GM15510 (cell line): Measurements from ENCODE around the gene SH3BP5L.

Experiments
- POLR2A ChIP-seq: IDR thresholded peaks from 3 replicates; pipeline ENCODE4 v1.6.1; 2011; ENCODE audit warnings: borderline replicate concordance; ENCODE audit not compliant: insufficient read length; ENCODE audit errors: extremely low read depth

SH3BP5L gene

DNA sequence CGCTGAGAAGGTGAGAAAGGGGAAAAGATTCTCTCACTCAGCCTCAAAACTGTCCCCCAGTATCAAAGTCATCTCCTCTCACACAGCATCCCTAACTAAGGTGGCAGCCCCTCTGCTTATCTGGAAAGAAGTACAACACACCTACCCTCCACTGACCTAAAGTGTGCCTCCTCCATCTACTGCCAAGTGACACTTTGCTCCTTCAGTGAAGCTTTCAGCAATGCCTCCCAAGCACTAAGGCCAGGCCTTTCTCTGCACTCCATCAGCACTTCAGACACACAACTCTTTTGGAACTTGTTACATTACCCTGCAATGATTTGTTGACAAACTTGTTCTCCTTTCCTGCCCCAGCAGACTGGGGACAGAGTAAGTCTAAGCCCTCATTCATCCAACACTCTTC lies 1.4 kb downstream of the SH3BP5L start:
- no peak for TF ChIP-seq POLR2A

DNA sequence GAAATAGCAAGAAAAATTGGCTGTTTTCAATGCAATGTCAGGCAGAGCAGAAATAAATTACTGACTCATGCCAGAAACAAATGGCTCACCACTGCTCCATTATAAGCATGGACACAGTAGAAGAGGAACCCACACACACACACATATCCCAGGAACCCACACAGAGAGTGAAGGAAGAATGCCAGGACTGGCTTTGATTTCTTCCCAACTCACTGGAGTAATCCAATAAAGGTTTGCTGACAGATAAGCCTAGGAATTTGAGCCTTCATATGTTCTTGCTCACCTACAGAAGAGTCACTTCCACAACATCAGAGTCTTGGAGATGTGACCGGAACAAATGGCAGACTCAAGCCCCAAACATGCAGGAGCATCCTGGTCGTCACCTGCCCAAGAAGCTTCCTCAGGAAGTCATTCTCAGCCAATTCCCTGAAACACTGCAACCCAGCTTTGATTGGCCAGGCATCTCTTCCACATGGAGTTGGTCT lies 2.2 kb downstream of the SH3BP5L start:
- no peak for TF ChIP-seq POLR2A

DNA sequence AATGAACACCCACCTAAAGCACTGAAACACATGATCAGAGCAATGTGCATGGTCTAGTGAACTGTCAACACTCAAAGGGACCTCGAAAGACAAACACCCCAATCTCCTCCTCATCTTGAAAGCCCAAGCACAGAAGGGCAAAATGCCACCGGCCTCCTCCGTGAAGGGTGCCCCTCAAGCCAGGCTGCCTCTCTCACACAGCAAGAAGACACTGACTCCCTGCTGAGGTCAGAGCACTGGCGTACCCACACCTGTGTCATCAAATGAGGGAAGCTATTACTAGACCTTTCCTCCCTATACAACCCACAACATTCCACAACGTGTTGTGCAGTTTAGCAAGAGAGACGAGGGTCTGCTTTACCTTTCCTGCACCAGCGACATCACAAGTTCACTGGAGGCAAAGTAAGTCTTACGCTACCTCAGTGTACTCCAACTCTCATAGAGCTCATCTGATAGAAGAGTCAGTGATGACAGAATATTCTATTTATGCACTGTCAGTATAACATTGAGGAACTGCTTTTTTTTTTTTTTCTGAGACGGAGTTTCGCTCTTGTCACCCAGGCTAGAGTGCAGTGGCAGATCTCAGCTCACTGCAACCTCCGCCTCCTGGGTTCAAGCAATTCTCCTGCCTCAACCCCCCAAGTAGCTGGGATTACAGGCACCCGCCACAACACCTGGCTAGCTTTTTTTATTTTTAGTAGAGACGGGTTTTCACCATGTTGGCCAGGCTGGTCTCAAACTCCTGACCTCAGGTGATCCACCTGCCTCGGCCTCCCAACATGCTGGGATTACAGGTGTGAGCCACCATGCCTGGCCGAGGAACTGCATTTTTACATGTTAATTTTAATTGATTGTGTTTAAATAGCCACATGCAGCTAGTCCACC lies 3.3 kb downstream of the SH3BP5L start:
- no peak for TF ChIP-seq POLR2A

DNA sequence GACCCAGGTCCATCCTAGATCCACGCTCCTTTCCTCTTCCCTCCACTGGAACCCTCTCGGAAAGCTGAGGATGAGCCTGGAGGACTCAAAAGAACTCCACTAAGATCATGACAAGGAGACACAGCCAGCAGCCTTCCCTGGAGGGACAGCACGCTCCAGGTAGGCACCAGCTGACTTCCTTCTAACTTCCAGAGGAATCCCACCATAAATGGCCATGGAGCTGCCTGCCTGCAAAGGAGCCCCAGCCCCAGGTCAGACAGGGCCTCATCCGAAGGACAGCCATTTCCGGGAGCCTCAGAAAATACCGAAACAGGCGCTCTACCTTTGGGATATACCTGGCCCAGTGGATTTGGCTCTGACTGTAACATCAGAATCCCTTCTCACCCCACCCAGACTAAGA lies 4.1 kb downstream of the SH3BP5L start:
- no peak for TF ChIP-seq POLR2A

DNA sequence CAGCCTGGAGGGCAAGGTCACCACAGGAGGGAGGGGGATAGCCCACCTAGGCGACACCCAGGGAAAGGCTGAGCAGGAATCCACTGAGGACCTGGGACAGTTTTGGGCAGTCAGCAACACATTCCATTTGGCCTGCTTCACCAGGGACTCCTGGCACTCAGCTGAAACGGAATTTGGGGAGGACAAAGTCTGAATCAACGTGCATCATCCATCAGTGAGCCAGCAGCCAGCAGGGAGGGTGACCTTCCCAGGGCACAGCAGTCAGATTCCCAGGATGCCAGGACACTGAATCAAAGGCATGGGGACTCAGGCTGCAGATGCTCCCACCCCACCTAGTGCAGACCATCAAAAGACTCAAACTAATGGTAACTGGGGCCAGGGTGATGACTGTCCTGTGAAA lies 4.6 kb downstream of the SH3BP5L start:
- TF ChIP-seq POLR2A = no peak

DNA sequence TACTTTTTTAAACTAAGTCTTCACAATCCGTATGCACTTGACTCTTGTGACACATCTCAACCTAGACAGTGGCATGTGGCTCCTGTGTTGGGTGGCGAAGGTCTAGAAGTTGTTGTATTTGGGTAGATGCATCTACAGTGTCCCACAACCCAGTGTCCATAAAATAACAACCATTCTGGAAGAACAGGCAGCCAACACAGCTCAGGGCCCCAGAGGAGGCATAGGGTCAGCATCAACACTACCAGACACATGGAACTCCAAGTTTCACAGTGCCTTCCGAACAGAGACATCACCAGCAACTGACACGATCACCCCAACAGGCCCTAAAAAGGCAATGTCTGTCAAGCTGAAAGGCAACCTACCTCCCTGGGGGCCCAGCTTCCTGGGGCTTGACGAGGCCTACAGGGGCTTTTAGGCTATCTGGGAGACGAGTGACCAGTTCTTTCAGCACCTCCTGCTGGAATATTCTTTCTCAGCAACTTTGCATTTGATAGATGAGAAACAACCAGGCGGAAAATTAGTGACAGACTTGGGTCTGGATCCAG lies 5.6 kb downstream of the SH3BP5L start:
- TF ChIP-seq POLR2A = no peak

DNA sequence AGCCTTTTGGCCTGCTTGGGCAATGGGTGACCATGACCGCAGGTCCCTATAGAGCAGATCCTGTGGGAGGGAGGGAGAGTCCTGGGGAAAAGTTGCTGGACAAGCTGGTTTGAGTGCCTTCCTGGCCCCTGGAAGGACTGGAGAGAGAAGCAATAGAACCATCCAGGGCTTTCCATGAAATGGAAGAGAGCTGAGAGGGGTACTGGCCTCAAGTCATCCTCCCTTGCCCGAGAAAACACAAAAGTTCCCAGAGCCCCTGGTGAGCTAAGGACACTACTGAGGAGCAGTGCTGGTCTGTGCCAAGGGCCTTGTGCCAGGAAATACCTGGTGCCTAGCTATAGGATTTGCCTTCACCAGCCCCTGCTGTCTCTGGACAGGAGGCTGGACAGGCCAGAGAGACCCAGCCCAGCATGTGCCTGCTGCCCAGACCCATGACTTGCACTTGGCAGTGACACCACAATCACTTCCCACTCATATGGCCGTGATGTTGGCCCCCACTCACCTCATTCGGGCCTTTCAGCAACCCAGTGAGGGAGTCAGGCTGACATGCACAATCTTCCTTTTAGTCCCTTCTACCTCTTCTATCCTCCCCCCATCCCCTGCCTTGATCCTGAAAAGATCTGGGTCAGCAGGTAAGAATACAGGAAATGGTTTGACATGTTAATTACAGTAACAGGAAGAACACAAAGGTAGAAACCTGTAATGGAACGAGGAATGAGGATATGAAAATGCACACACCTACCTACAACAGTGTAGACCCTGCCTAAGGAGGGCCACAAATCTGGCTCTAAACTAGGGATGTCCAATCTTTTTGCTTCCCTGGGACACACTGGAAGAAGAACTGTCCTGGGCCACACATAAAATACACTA lies 7.0 kb downstream of the SH3BP5L start:
- TF ChIP-seq POLR2A = no peak

DNA sequence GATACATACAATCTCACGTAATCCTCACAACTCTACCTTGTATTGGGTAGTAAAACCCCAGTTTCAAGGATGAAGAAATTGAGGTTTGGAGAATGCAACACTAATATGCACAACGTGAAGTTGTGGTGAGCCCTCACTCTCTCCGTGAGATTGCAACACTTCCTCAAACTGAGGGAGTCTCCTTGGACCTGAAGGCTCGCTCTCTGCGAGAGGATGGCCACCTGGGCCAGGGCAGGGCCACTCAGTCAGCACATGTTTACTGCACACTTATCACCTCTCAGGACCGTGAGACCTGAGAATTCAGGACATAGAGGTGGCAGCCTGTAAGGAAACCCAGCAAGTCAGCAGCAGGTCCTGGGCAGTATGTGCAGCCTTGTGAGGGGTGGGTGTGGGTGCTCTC lies 8.7 kb downstream of the SH3BP5L start:
- TF ChIP-seq POLR2A = no peak

DNA sequence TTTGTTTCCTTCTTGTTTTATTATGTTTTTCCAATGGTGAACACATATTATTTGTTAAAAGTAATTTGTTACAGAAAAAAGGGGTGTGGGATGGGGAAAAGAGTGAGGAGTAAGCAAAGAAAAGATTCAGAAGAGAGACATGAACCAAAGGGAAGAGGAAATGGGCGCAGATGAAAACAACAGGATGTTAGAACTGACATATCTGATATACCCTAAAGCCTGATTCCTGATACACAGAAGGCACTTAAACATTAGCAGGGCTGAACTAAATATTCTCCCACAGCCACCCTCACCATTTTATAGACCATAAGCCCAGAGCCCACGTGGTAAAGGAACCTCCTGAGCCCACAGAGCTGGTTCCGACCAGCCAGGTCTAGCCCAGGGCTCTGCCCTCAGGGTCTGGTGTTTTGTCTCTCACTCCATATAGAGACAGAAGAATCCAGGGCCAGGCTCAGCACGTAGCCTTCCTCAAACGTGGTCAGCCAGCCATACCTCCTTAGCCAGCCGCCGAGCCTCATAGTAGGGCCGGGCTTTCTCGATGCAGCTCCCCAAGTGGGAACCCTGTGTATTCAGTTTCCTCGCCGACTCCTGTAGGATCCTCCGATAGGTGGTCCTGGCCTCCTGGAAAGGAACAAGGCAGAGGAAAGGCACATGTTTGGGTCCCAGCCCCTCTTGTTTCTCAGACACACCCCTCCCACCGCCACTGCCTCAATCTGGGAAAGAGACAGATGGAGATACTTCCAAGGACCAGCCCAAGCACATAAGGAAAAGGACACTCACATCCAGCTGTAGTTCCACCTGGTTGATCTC lies 9.5 kb downstream of the SH3BP5L start:
- TF ChIP-seq POLR2A = no peak

DNA sequence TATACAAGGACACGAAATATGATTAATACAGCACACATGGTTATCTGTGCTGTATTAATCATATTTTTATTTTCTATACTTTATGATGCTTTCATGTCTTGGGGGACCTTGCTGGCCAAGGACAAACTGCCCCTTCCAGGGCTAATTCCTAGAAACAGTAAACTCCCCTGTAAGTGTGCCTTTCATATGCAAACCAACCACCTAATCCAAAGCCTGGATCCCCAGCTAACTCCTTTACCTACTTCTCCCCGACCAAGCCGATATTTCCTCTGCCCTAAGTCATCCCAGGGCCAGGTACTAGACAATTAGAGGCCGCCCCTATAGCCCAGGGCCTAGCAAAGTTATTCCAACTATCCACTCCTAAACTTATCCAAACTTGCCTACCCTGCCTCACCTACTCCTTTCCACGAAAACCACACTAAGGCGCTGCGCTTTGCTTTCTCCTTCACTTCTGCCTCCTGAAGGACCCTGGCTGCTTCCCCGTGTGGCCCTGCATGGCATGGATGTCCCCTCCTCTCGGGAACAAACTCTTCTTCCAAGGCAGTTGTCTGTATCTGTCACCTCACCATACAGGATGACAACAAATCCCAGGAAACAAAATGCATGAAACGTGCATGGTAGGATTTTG lies 10.2 kb downstream of the SH3BP5L start:
- TF ChIP-seq POLR2A = no peak

DNA sequence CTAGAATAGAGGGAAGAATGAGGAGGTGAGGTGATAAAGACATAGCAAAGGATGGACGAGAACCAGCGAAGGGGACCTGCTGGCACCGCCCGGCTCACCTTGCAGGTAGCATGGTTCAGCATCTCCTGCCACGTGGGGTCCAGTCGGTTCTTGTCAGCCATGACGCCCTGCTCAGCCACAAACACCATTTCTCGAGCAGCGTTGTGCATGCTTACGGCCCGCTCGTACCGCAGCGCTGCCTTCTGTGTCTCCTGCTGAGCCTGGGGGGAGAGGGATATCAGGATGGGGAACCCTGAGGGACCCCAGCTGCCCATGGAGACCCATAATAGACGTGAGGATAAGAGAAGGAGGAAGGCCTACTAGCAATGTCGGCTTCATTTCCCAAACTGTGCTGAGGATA lies 11.4 kb downstream of the SH3BP5L start:
- no peak for TF ChIP-seq POLR2A

DNA sequence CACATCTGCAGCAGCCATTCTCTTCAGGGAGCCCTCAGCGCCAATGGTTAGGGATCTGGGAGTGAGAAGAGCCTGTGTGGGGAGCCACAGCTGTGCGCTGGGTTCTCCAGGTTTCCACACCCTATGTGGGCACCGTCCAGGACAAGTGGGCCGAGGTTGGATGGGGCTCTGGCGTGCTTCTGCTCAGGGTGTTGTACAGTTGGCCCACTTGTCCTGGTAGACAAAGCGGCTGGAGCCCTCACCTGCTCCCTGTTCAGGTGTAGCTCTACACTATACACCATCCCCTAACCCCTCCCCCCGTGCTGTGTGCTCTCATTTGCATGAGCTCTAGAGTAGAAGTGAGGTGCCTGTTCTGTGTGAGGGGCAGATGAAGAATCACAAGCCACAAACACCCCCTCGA lies 12.2 kb downstream of the SH3BP5L start:
- TF ChIP-seq POLR2A = no peak

DNA sequence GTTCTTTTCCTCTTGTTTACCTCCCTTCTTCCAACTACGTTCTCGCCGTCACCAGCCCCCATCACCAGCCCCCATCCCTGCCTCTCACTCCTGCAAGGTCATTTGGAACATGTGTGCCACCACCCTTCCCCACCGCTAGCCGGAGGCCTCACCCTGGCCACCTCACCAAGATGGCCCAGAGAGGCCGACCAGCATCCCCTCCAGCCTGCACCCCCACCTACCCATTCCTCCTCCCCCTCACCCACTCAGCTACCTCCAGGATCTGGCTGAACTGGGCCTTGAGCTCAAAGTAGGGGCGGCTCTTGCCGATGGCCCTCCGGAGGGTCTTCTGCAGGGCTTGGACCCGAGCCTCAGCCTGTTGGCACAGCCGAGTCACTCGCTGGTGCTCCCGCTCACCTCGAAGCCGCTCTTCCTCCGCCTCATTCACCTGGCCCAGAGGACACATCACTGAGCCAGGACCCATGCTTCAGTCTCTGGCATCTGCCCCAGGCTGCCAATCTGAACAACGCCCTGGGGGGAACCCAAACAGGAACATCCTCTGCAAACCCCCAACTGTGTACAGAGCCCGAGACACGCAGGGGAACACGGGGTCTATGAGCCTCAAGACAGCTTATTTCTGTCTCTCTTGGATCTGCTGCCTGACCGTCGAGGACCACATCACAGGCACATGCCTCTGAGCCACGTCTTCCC lies 12.8 kb downstream of the SH3BP5L start:
- TF ChIP-seq POLR2A = no peak

DNA sequence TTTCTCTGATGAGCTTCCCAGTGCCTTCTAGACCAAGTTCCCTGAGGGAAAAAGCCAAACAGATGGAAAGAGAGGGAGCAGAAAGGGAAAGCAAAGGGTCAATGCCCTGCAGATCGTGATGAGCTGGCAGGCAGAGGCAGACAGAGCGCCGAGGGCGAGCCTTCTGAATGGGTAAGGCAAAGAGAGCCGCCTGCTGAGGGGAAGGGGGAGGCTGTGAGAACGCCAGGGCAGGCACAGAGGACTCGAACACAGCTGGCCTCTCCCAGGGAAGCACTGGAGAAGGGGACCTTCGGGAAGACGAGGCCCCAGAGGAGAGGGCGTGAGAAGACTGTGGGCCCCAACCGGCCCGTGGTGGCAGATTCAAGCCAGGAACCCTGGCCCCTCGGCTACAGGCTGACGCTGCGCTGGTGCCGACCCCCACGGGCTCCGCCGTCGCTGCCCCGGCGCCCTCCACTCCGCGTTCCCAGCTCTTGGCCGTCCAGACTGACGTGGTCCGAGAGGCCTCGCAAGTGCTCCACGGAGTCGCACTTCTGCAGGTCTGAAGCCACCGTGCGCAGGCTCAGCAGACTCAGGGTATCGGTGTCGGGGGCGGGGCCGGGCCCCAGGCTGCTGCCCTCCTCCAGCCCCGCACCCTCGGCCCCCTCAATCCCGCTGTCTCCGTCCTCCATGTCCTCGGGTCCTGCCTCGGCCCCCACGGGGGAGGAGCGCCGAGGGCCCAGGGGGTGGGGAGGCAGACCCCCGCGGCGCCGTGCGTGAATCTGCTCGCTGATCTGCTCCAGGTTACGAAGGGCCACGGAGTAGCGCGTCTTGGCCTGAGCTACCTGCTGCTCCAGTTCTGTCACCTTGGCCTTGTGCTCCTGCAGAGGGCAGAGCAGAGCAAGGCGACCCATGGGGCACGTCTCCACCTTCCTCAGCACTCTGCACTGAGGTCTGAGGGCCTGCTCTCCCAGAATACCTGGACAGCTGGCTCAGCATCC lies 13.9 kb downstream of the SH3BP5L start:
- TF ChIP-seq POLR2A = no peak
